ENCODE results near the gene VSIG4.
"Not testable (repeated sequence)": the region's sequence is repeated elsewhere in the genome, so short reads cannot be mapped to it uniquely, and the experiment has no call there.

DNA sequence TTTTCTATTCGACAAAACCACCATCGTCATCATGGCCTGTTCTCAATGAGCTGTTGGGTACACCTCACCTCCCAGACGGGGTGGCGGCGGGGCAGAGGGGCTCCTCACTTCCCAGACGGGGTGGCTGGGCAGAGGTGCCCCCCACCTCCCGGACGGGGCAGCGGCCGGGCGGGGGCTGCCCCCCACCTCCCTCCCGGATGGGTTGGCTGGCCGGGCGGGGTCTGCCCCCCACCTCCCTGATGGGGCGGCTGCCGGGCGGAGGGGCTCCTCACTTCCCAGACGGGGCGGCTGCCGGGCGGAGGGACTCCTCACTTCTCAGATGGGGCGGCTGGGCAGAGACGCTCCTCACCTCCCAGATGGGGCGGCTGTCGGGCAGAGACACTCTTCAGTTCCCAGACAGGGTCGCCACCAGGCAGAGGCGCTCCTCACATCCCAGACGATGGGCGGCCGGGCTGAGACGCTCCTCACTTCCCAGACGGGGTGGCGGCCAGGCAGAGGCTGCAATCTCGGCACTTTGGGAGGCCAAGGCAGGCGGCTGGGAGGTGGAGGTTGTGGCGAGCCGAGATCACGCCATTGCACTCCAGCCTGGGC lies 64.6 kb downstream of the VSIG4 start:
- not testable (repeated sequence) for TF ChIP-seq CTCF (conservative IDR thresholded peaks at IDR 0.05; ENCODE audit: low read depth, low read length); EZH2 (IDR thresholded peaks at IDR 0.05; ENCODE audit: borderline replicate concordance, low read depth, low read length, poor library complexity, severe bottlenecking)
